GDM1 (cell line): ENCODE data around the gene SFT2D1.

Source experiments
- DNase-seq: peaks from one replicate; lab custom pipeline; 2025; lab: John Stamatoyannopoulos, UW

The SFT2D1 gene

DNA sequence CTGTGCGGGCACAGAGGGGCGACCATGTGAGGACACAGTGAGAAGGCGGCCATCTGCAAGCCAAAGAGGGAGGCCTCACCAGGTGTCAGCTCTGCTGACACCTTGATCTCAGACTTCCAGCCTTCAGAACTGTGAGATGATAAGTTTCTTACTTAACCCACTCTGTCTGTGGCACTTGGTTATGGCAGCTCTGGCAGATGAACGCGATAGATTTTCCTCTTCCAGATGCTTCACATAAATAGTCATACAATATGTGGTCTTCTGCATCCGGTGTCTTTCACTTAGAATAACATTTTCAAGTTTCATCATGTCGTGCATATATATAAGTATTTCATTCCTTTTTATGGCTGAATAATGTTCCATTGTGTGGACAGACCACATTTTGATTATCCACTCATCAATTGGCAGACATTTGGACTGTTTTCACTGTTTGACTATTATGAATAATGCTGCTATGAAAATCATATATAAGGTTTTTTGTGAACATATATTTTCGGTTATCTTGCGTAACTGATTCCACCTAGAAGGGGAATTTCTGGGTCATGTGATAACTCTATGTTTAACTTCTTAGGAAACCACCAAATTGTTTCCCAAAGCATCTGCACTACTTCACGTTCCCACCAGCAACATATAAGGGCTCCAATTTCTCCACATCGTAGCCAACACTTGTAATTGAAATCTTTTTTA, 64.3 kb downstream of the SFT2D1 start:
- no peak for DNase-seq

DNA sequence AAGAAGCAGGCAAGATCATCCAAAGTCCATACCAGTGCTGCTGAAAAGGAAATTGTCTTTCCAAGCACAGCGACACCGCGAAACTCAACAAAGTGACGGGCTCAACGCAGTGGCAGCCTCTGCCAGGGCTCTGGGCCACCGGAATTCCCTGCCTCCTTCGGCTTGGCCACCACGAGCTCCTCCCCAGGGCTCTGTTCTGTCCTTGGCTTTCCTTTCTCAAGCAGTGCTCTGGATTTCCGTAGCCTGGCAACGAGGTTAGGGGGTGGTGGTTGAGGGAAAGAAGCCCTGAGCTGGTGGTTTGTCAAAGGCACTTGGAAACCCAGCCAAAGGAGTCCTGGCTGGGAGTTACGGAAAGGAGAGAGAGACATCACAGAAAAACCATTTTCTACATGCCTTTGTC, 65.3 kb downstream of the SFT2D1 start:
- DNase-seq: no peak

DNA sequence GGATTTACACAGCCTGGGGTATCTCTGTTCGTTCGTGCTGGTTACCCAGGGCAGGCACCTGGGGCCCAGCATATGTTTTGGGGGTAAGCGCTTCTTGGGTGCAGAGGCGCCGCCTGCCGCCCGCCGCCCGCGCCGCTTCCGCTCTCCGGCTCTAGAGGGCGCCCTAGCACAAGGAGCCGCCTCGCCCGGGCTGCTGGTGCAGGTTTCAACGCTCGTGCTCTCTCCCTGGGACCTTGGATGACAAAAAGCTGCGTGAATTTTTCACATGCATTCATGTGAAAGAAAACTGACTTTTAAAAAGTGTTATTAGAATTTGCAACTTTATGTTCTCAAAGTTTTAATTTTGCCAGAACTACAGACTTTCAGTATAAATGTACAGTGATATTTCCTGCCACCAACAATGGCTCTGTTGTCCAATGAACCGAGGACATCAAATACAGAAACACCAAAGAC, 66.6 kb downstream of the SFT2D1 start:
- DNase-seq: peak; percentile 34

DNA sequence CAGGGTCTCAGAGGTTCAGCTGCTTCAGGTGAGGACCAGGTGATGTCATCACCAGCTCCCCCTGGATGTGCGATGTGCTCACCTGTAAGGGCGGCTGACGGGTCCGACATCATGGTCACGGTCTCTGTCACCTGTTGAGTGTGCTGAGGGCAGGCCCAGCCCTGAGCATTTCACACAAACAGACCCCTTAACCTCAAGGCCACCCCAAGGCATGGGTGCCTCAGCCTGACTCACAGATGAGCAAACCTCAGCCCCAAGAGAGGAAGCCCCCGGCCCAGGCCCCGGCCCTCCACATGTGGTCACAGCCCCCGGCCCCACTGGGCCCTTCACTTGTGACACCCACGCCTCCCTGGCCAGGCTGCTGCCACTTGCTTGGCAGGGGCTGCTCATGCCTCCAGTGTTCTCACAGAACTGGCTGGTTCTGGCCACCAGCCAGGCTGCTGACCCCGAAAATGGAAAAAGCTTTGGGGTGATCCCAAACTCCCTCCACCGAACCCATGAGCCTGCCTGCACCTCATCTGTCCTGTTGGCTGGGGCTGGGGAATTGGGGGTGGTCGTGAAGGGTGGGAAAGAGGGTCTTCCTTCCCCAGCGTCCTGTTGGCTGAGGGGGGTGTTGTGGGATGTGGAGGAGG, 67.5 kb downstream of the SFT2D1 start:
- DNase-seq: no peak

DNA sequence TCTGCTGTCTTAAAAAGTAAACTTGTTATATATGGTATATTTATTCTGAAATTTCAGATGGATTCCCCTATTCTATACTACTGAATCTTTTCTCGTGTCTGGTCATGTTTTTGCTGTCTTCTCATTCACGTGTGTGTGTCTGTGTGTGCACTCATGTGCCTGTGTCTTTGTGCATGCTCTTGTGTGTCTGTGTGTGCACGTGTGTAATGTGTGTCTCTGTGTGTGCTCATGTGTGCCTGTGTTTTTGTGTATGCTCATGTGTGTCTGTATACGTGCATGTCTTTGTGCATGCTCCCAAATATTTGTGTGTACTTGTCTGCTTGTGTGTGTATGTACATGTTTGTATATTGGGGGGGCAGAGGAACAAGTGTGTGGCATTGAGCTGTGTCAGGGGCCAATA, 68.2 kb downstream of the SFT2D1 start:
- no peak for DNase-seq

DNA sequence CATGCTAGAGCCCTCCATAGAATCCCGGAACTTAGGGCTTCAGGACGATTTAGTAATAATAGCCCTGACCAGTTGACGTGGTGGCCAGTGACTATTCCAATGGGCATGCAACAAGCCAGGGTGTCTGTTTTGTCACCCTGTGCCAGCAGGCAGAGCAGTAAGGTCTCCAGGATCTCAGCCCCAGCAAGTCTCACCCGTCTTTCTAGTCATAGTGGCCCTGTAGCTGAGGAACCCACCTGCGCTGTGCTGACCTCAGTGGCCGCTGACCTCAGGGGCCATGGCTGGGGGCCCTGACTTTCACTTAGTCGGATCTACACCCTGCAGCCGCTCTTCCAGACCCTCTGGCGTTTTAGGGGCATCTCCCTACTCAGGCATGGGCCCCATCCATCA, 71.0 kb downstream of the SFT2D1 start:
- DNase-seq: no peak

DNA sequence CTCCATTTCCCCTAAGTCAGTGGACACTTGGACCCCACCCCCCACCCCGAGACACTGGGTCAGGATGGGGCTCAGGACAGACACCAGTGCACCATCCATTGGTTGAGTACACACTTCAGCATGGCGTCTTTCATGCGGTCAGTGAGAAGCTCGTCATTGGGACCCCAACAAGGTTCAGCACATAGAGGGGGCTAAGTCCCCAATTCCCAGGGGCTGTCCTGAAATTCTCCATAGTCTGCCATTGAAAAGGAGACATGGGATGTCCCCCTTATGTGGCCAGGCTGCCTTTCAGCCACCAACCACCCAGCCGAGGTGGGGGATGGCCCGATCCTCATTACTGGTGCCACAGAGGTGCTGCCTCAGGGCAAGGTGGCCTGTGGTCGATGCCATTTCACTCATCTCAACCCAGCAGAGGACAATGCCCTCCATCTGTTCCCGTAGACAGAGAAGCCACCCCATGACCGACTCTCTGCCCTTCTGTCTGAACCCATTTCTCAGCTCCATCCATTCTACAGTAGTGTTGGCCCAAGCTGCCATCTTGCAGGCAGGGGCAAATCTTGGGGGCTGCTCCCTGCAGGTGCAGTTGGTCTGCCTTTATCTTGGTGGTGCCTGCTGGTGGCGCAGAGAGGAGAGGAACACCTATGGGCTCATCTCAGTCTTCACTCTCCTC, 71.5 kb downstream of the SFT2D1 start:
- no peak for DNase-seq
